Endothelial cell of umbilical vein (primary cell): Measurements from ENCODE around the gene GSE1. TPM values are rescaled to one million over a fixed set of nuclear protein-coding genes. Genes with fewer than 3 reads are reported as not detected.

Experiments
- BruUV-seq: library from RNA; stranded (reverse); fragments of 400-500 nt; replicated peaks from 2 replicates; lab custom pipeline; 2021; lab: Mats Ljungman, UMichigan
- CTCF ChIA-PET: fragments of 300-600, 350-600 bp; sonication (Branson Sonifier 250); formaldehyde crosslinking; loops from one replicate; lab custom pipeline; 2021; ENCODE audit warnings: antibody characterized with exemption, inconsistent platforms; lab: Charles Lee
- POLR2A ChIA-PET: fragments of 300-600, 350-600 bp; sonication (Branson Sonifier 250); formaldehyde crosslinking; loops from one replicate; lab custom pipeline; 2021; ENCODE audit warnings: antibody characterized with exemption, inconsistent platforms; lab: Charles Lee
- DNase-seq: peaks from one replicate; pipeline ENCODE4 v3.0.0-alpha.2; 2011; ENCODE audit warnings: low read depth, low spot score
- FAIRE-seq: peaks from 2 replicates; lab custom pipeline; 2011; peaks lifted over from hg19 to GRCh38; lab: Jason Lieb, UNC
- H2AFZ ChIP-seq: 2 replicates; pipeline ENCODE4 v1.6.0; 2012; ENCODE audit warnings: low read depth, low read length, control low read depth, inconsistent platforms
- H3K27ac ChIP-seq: 2 replicates; pipeline ENCODE4 v1.5.1; 2011; ENCODE audit warnings: low read depth, mild to moderate bottlenecking, control low read depth, low read length, moderate library complexity; ENCODE audit not compliant: insufficient read depth
- H3K27me3 ChIP-seq, 2 experiments: 2 replicates each; pipeline versions ENCODE4 v1.6.0 to v1.6.1; 2011; ENCODE audit warnings: low read length in 2 of 2, mixed read lengths in 1 of 2; ENCODE audit not compliant: control insufficient read depth in 2 of 2, insufficient read depth in 2 of 2
- H3K36me3 ChIP-seq, 2 experiments: 2 replicates in 1 of 2; 3 replicates in 1 of 2; pipeline ENCODE4 v1.5.1; 2011; ENCODE audit warnings: low read length in 2 of 2, mild to moderate bottlenecking in 1 of 2, moderate library complexity in 1 of 2; ENCODE audit not compliant: control insufficient read depth in 2 of 2, insufficient read depth in 2 of 2; ENCODE audit errors: extremely low read depth in 1 of 2
- H3K4me1 ChIP-seq: 3 replicates; pipeline ENCODE4 v1.5.1; 2011; ENCODE audit warnings: mild to moderate bottlenecking, low read length; ENCODE audit not compliant: control insufficient read depth, insufficient read depth; ENCODE audit errors: extremely low read depth
- H3K4me2 ChIP-seq: 2 replicates; pipeline ENCODE4 v1.6.1; 2011; ENCODE audit warnings: low read length, control low read depth, mixed read lengths; ENCODE audit not compliant: insufficient read depth
- H3K4me3 ChIP-seq, 3 experiments: fragments of 200-600 bp in 1 of 3; sonication (generic), shearing (Covaris generic) in 1 of 3; replicated peaks in 1 of 3; 2 replicates each; pipeline ENCODE4 v1.5.1; 2011 to 2016; ENCODE audit warnings: control low read depth in 3 of 3, low read length in 3 of 3, mild to moderate bottlenecking in 2 of 3, inconsistent platforms in 1 of 3, low read depth in 1 of 3, moderate library complexity in 1 of 3; ENCODE audit not compliant: insufficient read depth in 1 of 3
- H3K79me2 ChIP-seq: 2 replicates; pipeline ENCODE4 v1.6.0; 2012; ENCODE audit warnings: low read length, inconsistent platforms; ENCODE audit not compliant: control insufficient read depth, insufficient read depth
- H3K9ac ChIP-seq: replicated peaks from 2 replicates; pipeline ENCODE3; 2011; ENCODE audit warnings: low read length, control low read depth; ENCODE audit not compliant: insufficient read depth; ENCODE audit errors: extremely low read depth
- H3K9me1 ChIP-seq: replicated peaks from 3 replicates; pipeline ENCODE4 v1.6.0; 2011; ENCODE audit warnings: mild to moderate bottlenecking, low read length; ENCODE audit not compliant: control insufficient read depth, insufficient read depth; ENCODE audit errors: extremely low read depth
- H3K9me3 ChIP-seq: replicated peaks from 2 replicates; pipeline ENCODE4 v1.5.1; 2012; ENCODE audit warnings: low read length, inconsistent platforms; ENCODE audit not compliant: control insufficient read depth, insufficient read depth
- H4K20me1 ChIP-seq: replicated peaks from 2 replicates; pipeline ENCODE3; 2011; ENCODE audit warnings: mild to moderate bottlenecking, low read length; ENCODE audit not compliant: control insufficient read depth, insufficient read depth; ENCODE audit errors: extremely low read depth
- EZH2 ChIP-seq: IDR thresholded peaks from 2 replicates; pipeline ENCODE4 v1.6.1; 2012; ENCODE audit warnings: borderline replicate concordance, low read depth, mild to moderate bottlenecking, moderate library complexity, low read length, inconsistent platforms; ENCODE audit not compliant: severe bottlenecking
- FOS ChIP-seq: IDR thresholded peaks from 2 replicates; pipeline ENCODE4 v1.6.1; 2011; ENCODE audit warnings: mild to moderate bottlenecking, low read length, moderate library complexity, borderline replicate concordance; ENCODE audit not compliant: insufficient read depth
- POLR2AphosphoS5 ChIP-seq: IDR thresholded peaks from 2 replicates; pipeline ENCODE4 v1.6.1; 2012; ENCODE audit warnings: low read depth, mild to moderate bottlenecking, control low read depth, low read length, moderate library complexity; ENCODE audit not compliant: insufficient read depth
- dilution Hi-C: fragments of 300-500 bp; cut with MboI; formaldehyde crosslinking; loops from one replicate; pipeline ENCODE4 v1.15.0; 2019; ENCODE audit warnings: low sequenced_read_pairs; ENCODE audit not compliant: extremely low pct_ligation_motif_present
- intact Hi-C: fragments of 100-400 bp; cut with micrococcal nuclease; formaldehyde crosslinking; loops from one replicate; pipeline ENCODE4 v1.10.0; 2022
- polyA plus RNA-seq, 4 experiments: library from polyadenylated mRNA; depleted of rRNA in 3 of 4; stranded (reverse) in 3 of 4; unstranded in 1 of 4; fragments of >200 nt; gene quantifications; 2 replicates each; pipeline versions ENCODE4 v1.2.1 to v1.2.3, GENCODE V29; 2011 to 2012; ENCODE audit warnings: missing spikeins in 1 of 4
- total RNA-seq: library from RNA; stranded (reverse); gene quantifications from 2 replicates; pipeline ENCODE4 v1.2.3, GENCODE V29; 2021
- TF ChIP-seq, protein P1 (sequence below), 2 donors: IDR thresholded peaks; 1 replicate in 1 of 2; 2 replicates in 1 of 2; pipeline ENCODE4 v1.5.1; 2011; ENCODE audit warnings: low read length in 2 of 2, mild to moderate bottlenecking in 2 of 2, moderate library complexity in 2 of 2, control low read depth in 1 of 2, inconsistent platforms in 1 of 2, low read depth in 1 of 2; ENCODE audit not compliant: insufficient read depth in 1 of 2; ENCODE audit errors: extremely low read depth in 1 of 2
- TF ChIP-seq, protein P2 (sequence below): IDR thresholded peaks from 2 replicates; pipeline ENCODE4 v1.6.1; 2011; ENCODE audit not compliant: insufficient read depth, insufficient read length

Gene GSE1
- total and polyA plus RNA-seq, 2 donors (not counting 3 experiments of a cell fraction or from before 2014, with no cell fraction given) = 4.2 to 18.3 TPM

DNA sequence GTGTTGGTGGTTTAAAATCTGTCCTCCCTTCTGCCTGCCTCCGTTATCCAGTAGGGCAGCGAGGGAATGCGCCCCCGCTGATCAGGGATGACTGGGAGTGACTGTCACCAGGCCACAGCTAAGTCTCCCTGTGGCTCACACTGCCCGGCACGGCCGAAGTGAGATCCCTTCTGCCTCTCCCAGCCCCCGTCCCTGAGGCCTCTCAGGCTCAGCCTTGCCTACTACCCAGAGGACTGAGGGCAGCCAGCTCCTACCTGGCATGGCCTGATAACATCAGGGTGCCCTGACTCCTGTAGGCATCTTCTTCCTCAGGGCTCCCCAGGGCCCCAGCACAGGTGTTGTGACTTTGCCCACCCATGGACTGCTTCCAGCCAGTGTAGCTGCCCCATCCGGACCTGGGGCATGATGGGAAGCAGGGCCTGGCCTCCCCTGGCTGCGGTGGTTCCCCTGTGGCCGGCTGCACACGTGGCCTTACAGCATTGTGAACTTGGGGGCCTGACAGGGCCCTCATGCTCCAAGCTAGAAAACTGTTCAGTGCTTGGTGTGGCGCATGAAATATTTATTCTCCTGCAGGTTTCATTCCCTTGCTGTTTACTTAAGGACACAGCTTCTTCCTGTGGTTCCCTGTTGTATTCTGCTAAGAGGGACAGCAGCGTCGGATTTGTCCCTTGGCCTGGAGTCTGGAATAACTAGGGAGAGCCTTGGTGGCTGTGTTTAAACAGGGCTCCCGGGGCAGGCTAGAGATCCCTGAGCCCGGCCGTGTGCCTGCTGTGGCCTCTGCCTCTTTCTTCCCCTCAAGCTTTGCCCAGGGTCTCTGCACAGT, 45.6 kb downstream of the GSE1 start:
- Histone ChIP-seq H3K36me3 (no peaks in the 10 kb centered on the region), H3K4me1 (no peaks in the 10 kb centered on the region), H2AFZ (no peak overlapping the region), H3K9ac (no peak overlapping the region), H3K27me3 (no peaks in the 10 kb centered on the region), H4K20me1 (no peaks in the 10 kb centered on the region), H3K79me2 (no peaks in the 10 kb centered on the region), H3K9me1 (no peaks in the 10 kb centered on the region), H3K27ac (no peak overlapping the region), H3K9me3 (no peaks in the 10 kb centered on the region), H3K4me3 (no peak overlapping the region), H3K4me2 (no peak overlapping the region)
- intact Hi-C loops (loop anchor here (1.0 kb wide), 2 partner anchors 16 to 60 kb away; no protein-coding TSS in a partner anchor), dilution Hi-C loops (no loop called here)
- DNase-seq = no peak
- POLR2A ChIA-PET = interaction anchor here (0.6 kb wide), 1 partner anchor 27 kb away, joined by 4 read pairs; no protein-coding TSS in a partner anchor
- no TSS peak for BruUV-seq
- TF ChIP-seq, protein P1, sequence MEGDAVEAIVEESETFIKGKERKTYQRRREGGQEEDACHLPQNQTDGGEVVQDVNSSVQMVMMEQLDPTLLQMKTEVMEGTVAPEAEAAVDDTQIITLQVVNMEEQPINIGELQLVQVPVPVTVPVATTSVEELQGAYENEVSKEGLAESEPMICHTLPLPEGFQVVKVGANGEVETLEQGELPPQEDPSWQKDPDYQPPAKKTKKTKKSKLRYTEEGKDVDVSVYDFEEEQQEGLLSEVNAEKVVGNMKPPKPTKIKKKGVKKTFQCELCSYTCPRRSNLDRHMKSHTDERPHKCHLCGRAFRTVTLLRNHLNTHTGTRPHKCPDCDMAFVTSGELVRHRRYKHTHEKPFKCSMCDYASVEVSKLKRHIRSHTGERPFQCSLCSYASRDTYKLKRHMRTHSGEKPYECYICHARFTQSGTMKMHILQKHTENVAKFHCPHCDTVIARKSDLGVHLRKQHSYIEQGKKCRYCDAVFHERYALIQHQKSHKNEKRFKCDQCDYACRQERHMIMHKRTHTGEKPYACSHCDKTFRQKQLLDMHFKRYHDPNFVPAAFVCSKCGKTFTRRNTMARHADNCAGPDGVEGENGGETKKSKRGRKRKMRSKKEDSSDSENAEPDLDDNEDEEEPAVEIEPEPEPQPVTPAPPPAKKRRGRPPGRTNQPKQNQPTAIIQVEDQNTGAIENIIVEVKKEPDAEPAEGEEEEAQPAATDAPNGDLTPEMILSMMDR (IDR thresholded peaks at IDR 0.05; ENCODE audit: extremely low read depth in 1 of 2, insufficient read depth in 1 of 2, low read depth in 1 of 2, low read length in 2 of 2) = no peak
- TF ChIP-seq POLR2AphosphoS5 (no peak), EZH2 (no peak), FOS (no peak)
- TF ChIP-seq, protein P2, sequence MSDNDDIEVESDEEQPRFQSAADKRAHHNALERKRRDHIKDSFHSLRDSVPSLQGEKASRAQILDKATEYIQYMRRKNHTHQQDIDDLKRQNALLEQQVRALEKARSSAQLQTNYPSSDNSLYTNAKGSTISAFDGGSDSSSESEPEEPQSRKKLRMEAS = no peak
- FAIRE-seq = no peak
- CTCF ChIA-PET = interaction anchor here (0.6 to 8.2 kb wide), 15 partner anchors 9 to 357 kb away, joined by 3 to 119 read pairs (median 4); no protein-coding TSS in a partner anchor
